HAP-1 (cell line): Measurements from ENCODE around the gene GNB2.
A peak's percentile ranks its signal among the peaks of the same experiment; 100 is the strongest.

ENCODE experiments used
- DNase-seq, 2 experiments: peaks; one replicate each; pipeline ENCODE4 v3.0.0-alpha.2; 2016 to 2020; ENCODE audit warnings: low spot score in 2 of 2
- H3K27me3 ChIP-seq: fragments of 250-450 bp; sonication (Bioruptor Pico); 2 replicates; pipeline ENCODE4 v1.5.1; 2020; ENCODE audit warnings: low read depth, mild to moderate bottlenecking, moderate library complexity
- H3K36me3 ChIP-seq: fragments of 250-450 bp; sonication (Bioruptor Pico); replicated peaks from 2 replicates; pipeline ENCODE4 v1.5.1; 2020; ENCODE audit warnings: mild to moderate bottlenecking
- H3K4me1 ChIP-seq: fragments of 250-450 bp; sonication (Bioruptor Pico); 2 replicates; pipeline ENCODE4 v1.5.1; 2020; ENCODE audit warnings: mild to moderate bottlenecking
- H3K4me3 ChIP-seq: fragments of 250-450 bp; sonication (Bioruptor Pico); 2 replicates; pipeline ENCODE4 v1.5.1; 2020; ENCODE audit warnings: mild to moderate bottlenecking, moderate library complexity
- H3K9me3 ChIP-seq: fragments of 250-450 bp; sonication (Bioruptor Pico); 2 replicates; pipeline ENCODE4 v1.5.1; 2020; ENCODE audit warnings: mild to moderate bottlenecking, moderate library complexity
- in situ Hi-C: fragments of 300-500 bp; cut with MboI; formaldehyde crosslinking; loops from 3 replicates; pipeline ENCODE4 v1.14.3; 2020; ENCODE audit warnings: low sequenced_read_pairs, inconsistent platforms, mixed read lengths

Gene GNB2

GRCh38 chr7:100674411-100675104 is 1.0 kb downstream of the GNB2 start:
- in situ Hi-C loops: no loop called here
- no peaks in the 10 kb centered on the region for H3K9me3 ChIP-seq
- DNase-seq: peak in 1 of 2 experiments; percentile 45
- H3K4me1 ChIP-seq: peaks cover 4% of the 10 kb centered on the region
- peak overlapping the region; percentile 97 for H3K4me3 ChIP-seq
- no peaks in the 10 kb centered on the region for H3K27me3 ChIP-seq
- peaks cover 33% of the 10 kb centered on the region for H3K36me3 ChIP-seq

- in situ Hi-C loops: no loop called here
- Histone ChIP-seq H3K27me3 (no peaks in the 10 kb centered on the region), H3K4me3 (peak overlapping the region; percentile 97), H3K4me1 (peaks cover 4% of the 10 kb centered on the region), H3K9me3 (no peaks in the 10 kb centered on the region), H3K36me3 (peaks cover 36% of the 10 kb centered on the region)
- DNase-seq: peak in 1 of 2 experiments; percentile 51
Observed at GRCh38 chr7:100675105-100675451, 1.5 kb downstream of the GNB2 start.

- Histone ChIP-seq H3K4me3 (peak overlapping the region; percentile 97), H3K36me3 (peaks cover 43% of the 10 kb centered on the region), H3K4me1 (peaks cover 4% of the 10 kb centered on the region), H3K27me3 (no peaks in the 10 kb centered on the region), H3K9me3 (no peaks in the 10 kb centered on the region)
- DNase-seq: peak; percentile 48 to 83
- in situ Hi-C loops: no loop called here
Observed at GRCh38 chr7:100675581-100676350, 2.2 kb downstream of the GNB2 start.

- Histone ChIP-seq H3K27me3 (no peaks in the 10 kb centered on the region), H3K4me3 (peak overlapping the region; percentile 97), H3K9me3 (no peaks in the 10 kb centered on the region), H3K36me3 (peaks cover 50% of the 10 kb centered on the region), H3K4me1 (peaks cover 4% of the 10 kb centered on the region)
- DNase-seq: no peak
- in situ Hi-C loops: no loop called here
Observed at GRCh38 chr7:100676501-100677306, 3.2 kb downstream of the GNB2 start.

GRCh38 chr7:100677308-100678267 is 4.0 kb downstream of the GNB2 start:
- H3K27me3 ChIP-seq: no peaks in the 10 kb centered on the region
- in situ Hi-C loops: no loop called here
- H3K36me3 ChIP-seq: peaks cover 58% of the 10 kb centered on the region
- H3K4me1 ChIP-seq: peaks cover 4% of the 10 kb centered on the region
- H3K9me3 ChIP-seq: no peaks in the 10 kb centered on the region
- H3K4me3 ChIP-seq: no peak overlapping the region
- no peak for DNase-seq

- Histone ChIP-seq H3K4me3 (no peak overlapping the region), H3K27me3 (no peaks in the 10 kb centered on the region), H3K4me1 (no peaks in the 10 kb centered on the region), H3K9me3 (no peaks in the 10 kb centered on the region), H3K36me3 (peaks cover 67% of the 10 kb centered on the region)
- DNase-seq: no peak
- in situ Hi-C loops: no loop called here
Observed at GRCh38 chr7:100678291-100678984, 4.9 kb downstream of the GNB2 start.

- no peaks in the 10 kb centered on the region for H3K4me1 ChIP-seq
- H3K9me3 ChIP-seq: no peaks in the 10 kb centered on the region
- H3K27me3 ChIP-seq: no peaks in the 10 kb centered on the region
- DNase-seq: no peak
- H3K36me3 ChIP-seq: peaks cover 76% of the 10 kb centered on the region
- in situ Hi-C loops: no loop called here
- H3K4me3 ChIP-seq: no peak overlapping the region
Observed at GRCh38 chr7:100679129-100679926, 5.8 kb downstream of the GNB2 start.

GRCh38 chr7:100679927-100680575 is 6.5 kb downstream of the GNB2 start:
- Histone ChIP-seq H3K36me3 (peaks cover 83% of the 10 kb centered on the region), H3K27me3 (no peaks in the 10 kb centered on the region), H3K4me3 (no peak overlapping the region), H3K4me1 (no peaks in the 10 kb centered on the region), H3K9me3 (no peaks in the 10 kb centered on the region)
- DNase-seq: no peak
- in situ Hi-C loops: no loop called here

GRCh38 chr7:100680576-100681271 is 7.2 kb downstream of the GNB2 start:
- Histone ChIP-seq H3K27me3 (no peaks in the 10 kb centered on the region), H3K36me3 (peaks cover 90% of the 10 kb centered on the region), H3K4me3 (no peak overlapping the region), H3K4me1 (no peaks in the 10 kb centered on the region), H3K9me3 (no peaks in the 10 kb centered on the region)
- DNase-seq: no peak
- in situ Hi-C loops: no loop called here

- H3K36me3 ChIP-seq: peaks cover 94% of the 10 kb centered on the region
- H3K9me3 ChIP-seq: no peaks in the 10 kb centered on the region
- DNase-seq: no peak
- H3K27me3 ChIP-seq: no peaks in the 10 kb centered on the region
- in situ Hi-C loops: no loop called here
- H3K4me1 ChIP-seq: no peaks in the 10 kb centered on the region
- no peak overlapping the region for H3K4me3 ChIP-seq
Observed at GRCh38 chr7:100681491-100682227, 8.1 kb downstream of the GNB2 start.

GRCh38 chr7:100682228-100682741 is 8.7 kb downstream of the GNB2 start:
- in situ Hi-C loops: no loop called here
- no peaks in the 10 kb centered on the region for H3K27me3 ChIP-seq
- DNase-seq: no peak
- no peak overlapping the region for H3K4me3 ChIP-seq
- H3K4me1 ChIP-seq: no peaks in the 10 kb centered on the region
- H3K9me3 ChIP-seq: no peaks in the 10 kb centered on the region
- H3K36me3 ChIP-seq: peaks cover 94% of the 10 kb centered on the region
